Stimulated activated CD4-positive, alpha-beta T cell treated with anti-CD3 and anti-CD28 coated beads, Interleukin-15, amount 100 ng/mL, for 1 hour (primary cell): ENCODE data around the gene CD3G.

Experiments used
- DNase-seq, 2 donors: peaks; one replicate each; pipeline ENCODE4 v3.0.0-alpha.2; 2020; ENCODE audit warnings: low read depth in 1 of 2, low spot score in 1 of 2

CD3G gene

DNA sequence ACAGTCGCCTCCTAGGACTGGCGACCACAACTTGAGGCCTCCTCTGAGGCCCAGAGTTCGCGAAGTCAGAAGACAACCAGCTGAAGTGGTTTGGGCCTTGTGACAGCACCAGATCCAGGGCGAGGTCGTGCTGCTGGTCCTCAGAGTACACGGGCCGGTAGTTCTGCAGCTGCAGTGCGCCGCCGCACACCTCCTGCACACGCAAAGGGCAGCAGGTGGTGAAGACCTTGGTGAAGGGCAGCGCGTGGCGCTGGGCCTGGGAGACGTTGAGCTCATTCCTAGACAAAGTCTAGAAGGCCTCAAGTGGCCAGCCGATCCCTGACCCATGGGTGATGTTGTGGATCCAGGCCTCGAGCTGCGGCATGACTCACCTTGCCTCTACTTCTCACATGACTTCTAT lies 21.4 kb upstream of the CD3G start:
- DNase-seq: no peak

DNA sequence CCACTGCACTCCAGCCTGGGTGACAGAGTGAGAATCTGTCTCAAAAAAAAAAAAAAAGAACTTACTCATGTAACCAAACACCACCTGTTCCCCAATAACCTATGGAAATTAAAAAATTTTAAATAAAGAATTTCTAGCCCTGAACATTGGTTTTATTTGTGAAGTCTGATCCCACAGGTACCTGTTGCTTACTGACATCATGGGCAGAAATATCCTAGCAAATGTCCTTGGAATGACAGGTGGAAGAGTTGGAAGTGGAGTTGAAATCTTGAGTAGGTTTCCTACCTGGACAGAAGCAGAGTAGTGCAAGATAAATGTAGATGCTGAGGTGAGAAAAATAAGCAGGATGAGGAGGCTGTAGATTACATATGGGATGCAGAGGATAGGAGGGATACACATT lies 18.9 kb upstream of the CD3G start:
- DNase-seq: no peak

GRCh38 chr11:118328745-118329144 lies 15.4 kb upstream of the CD3G start:
- no peak for DNase-seq

- no peak for DNase-seq
Observed at GRCh38 chr11:118334745-118335144, 9.4 kb upstream of the CD3G start.

- DNase-seq: peak; percentile 55 to 76
Observed at GRCh38 chr11:118338637-118339061, 5.5 kb upstream of the CD3G start.

- DNase-seq: no peak
Observed at GRCh38 chr11:118339281-118339961, 4.7 kb upstream of the CD3G start.

GRCh38 chr11:118340449-118340848 lies 3.7 kb upstream of the CD3G start:
- DNase-seq: no peak

GRCh38 chr11:118341261-118341660 lies 2.9 kb upstream of the CD3G start:
- no peak for DNase-seq

- DNase-seq: no peak
Observed at GRCh38 chr11:118341815-118342489, 2.2 kb upstream of the CD3G start.

DNA sequence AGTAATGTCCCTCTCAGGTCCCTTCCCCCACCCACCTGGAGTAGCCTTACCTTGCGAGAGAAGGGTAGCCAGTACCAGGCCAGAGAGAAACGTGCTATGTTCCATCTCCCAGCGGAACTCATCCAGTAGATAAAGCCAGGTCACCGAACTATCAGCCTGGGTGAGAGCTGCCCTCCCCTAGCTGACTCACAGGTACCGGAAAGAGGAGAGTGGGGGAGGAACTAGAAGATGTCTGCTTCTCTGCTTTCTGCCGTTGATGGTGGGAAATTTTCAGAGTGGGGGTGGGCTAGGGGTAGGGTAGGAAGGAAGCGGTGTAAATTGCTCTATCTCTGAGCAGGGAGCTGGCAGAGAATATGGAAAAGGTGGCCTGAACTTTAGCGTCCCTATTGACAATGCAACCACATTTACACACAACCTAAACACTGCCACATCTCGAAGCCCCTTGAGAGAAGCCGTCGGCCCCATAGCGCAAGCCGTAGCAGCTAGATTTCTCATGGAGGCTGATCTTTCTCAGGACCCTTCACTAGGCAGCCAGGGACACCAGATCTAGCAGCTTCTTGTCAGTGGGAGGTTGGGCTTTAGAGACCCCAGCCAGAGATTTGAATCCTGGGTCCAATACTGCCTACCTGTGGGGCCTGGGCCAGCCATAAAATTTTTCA lies 1.5 kb upstream of the CD3G start, which contains the start of gene CD3D:
Gene CD3D, minus strand, starts transcription at position 203 of the 659 bp plus-strand sequence. Its CDS starts 98 bp downstream, at position 105.
- peak in 1 of 2 donors; percentile 40 for DNase-seq

GRCh38 chr11:118343248-118343647 lies 896 bp upstream of the CD3G start:
- DNase-seq: no peak

DNA sequence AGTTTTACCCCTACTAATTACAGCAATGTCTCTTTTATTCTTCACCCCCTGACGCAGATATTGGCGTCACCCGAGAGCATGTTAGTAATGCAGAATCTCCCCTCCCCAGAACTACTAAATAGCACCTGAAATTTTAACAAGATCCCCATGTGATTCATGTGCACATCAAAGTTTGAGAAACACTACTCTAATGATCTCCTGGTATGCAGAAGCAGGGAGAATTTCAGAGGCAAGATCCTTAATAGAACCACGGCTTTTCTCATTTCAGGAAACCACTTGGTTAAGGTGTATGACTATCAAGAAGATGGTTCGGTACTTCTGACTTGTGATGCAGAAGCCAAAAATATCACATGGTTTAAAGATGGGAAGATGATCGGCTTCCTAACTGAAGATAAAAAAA lies 5.3 kb downstream of the CD3G start:
- no peak for DNase-seq

GRCh38 chr11:118353084-118353710 lies 9.1 kb downstream of the CD3G start:
- no peak for DNase-seq

DNA sequence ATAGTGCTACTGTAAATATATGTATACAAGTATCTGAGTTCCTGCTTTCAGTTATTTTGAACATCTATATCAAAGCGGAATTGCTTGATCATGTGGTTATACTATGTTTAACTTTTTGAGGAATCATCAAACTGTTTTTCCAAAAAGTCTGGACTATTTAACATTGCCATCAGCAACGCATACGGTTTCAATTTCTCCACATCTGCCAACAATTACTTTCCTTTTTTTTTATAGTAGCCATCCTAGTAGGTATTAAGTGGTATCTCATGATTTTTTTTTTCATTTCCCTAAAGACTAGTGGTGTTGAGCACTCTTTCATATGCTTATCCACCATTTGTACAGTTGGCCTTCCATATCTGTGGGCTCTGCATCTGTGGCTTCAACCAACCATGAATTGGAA lies 13.9 kb downstream of the CD3G start:
- DNase-seq: no peak

DNA sequence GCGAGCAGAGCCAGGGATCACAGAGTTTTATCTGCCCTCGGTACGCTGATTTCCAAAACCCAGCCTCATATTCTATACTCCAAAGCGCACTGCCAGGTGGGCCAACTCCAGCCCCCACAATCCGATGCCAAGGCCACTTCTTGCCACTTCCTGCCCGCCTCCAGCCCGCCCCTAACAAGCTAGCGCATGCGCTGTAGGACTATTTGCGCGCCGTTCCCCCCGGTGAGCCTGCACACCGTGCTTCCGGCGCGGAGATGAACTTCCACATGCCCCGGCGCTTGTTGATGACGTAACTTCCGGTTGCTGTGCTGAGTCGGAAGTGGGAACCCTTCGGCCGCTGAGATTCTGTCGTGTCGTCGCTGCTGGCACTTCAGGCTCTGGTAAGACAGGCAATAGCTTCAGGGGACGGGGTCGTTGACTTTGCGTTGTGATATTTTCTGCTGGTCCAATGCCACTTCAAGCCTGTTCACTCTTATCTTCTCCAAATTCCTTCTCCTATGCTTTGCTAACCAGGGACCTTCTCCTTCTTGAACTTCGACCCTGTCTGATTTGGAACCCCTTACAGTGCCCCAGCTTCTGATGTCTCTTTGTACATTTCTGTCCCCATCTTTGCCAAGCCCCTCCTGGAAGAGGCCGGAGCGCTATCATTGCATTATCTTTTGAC lies 15.3 kb downstream of the CD3G start, which contains the start of gene UBE4A:
Gene UBE4A, plus strand, starts transcription at position 306 of the 664 bp plus-strand sequence. CDS start 5,481 bp downstream, outside the sequence.
- peak; percentile 94 to 97 for DNase-seq

DNA sequence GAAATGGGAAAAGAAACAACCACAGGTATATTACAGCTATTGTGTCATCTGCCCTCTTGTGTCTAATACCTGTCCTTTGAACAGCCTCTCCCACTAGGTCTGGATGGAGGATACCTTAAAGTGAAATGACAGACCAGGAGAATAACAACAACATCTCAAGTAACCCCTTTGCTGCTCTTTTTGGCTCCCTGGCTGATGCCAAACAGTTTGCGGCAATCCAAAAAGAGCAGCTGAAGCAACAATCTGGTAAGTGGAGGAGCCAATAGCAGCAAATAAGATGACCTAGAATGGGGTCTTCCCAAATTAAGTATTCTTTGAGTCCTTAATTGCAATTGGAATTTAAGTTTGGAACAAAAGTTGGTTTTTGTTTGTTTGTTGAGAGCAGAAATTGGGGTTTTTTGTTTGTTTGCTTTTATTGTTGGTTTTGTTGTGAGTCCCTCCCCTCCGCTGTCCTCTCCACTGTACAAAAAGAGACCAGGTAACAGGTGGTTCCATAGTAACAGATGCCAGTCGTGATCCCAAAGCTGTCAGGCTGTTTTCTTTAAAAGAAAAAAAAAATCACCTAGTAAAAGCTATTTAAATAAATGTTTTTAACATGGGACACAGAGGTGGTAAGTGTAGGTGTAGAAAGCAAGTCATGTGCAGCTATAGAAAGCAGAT lies 20.9 kb downstream of the CD3G start:
- no peak for DNase-seq

DNA sequence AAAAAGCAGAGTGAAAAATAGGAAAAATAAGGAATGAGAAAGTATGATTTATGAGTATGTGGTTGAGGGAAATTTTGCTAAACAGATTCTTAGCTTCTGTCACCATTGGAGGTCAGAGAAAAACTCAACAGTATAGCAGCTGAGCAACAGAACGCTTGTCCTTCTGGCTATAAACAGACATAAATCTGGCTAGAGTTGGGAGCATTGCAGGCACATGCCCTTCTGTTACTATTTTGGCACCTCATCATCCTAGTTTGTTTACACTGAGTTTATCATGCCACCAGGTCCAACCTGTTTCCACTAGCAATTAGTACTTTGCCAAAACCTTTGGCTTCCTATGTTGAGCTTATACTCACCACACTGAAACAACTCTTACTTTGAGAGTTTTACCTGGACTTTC lies 22.1 kb downstream of the CD3G start:
- DNase-seq: no peak

GRCh38 chr11:118370774-118371173 lies 26.6 kb downstream of the CD3G start:
- DNase-seq: no peak

GRCh38 chr11:118373263-118373662 lies 29.1 kb downstream of the CD3G start:
- no peak for DNase-seq

DNA sequence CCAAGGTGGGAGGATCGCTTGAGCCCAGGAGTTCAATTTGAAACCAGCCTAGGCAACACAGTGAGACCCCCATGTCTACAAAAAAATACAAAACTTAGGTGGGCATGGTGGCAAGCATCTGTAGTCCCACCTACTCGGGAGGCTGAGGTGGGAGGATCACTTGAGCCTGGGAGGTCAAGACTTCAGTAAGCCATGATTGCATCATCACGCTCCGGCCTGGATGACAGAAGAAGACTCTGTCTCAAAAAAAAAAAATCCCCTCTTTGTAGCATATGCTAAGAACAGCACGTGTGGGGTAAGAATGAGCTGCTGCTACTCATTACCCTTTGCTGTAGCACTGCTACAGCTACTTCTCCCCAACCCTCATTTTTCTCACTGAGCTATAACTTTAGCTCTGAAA lies 29.7 kb downstream of the CD3G start:
- DNase-seq: no peak

DNA sequence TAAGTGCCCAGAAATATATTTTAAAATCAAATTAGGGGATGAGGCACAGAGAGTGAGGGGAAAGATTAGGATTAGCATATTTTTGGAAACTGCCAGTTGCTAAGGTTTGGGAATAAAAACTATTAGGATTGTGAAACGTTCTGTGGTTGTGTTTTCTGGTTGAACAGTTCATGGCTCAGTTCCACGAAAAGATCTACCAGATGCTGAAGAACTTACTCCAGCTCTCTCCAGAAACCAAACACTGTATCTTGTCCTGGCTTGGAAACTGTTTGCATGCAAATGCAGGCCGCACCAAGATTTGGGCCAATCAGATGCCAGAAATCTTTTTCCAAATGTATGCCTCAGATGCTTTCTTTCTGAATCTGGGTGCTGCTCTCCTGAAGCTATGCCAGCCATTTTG lies 30.6 kb downstream of the CD3G start:
- no peak for DNase-seq
